Progenitor cell of endocrine pancreas (in vitro differentiated cells): ENCODE data around the gene DPY19L3. TPM values are rescaled to one million over a fixed set of nuclear protein-coding genes. Genes with fewer than 3 reads are reported as not detected.
"Not testable (repeated sequence)": the region's sequence is repeated elsewhere in the genome, so short reads cannot be mapped to it uniquely, and the experiment has no call there.

Source experiments
- DNase-seq: peaks from one replicate; pipeline ENCODE4 v3.0.0; 2021; ENCODE audit warnings: low spot score; ENCODE audit not compliant: unreplicated experiment
- H3K27ac Mint-ChIP-seq: 2 replicates; pipeline ENCODE4 v1.8.0; 2021; ENCODE audit warnings: mild to moderate bottlenecking, moderate library complexity, mixed read lengths
- H3K27me3 Mint-ChIP-seq: 2 replicates; pipeline ENCODE4 v1.8.0; 2021; ENCODE audit warnings: mixed read lengths
- H3K36me3 Mint-ChIP-seq: 2 replicates; pipeline ENCODE4 v1.8.0; 2022; ENCODE audit warnings: mixed read lengths; ENCODE audit not compliant: insufficient read depth
- H3K4me1 Mint-ChIP-seq: 2 replicates; pipeline ENCODE4 v1.8.0; 2021; ENCODE audit warnings: low read depth, mixed read lengths
- H3K4me3 Mint-ChIP-seq: 2 replicates; pipeline ENCODE4 v1.8.0; 2021; ENCODE audit warnings: low read depth, mild to moderate bottlenecking, moderate library complexity, mixed read lengths
- H3K9me3 Mint-ChIP-seq: 2 replicates; pipeline ENCODE4 v1.8.0; 2021; ENCODE audit warnings: low read depth, mixed read lengths
- CTCF ChIP-seq: fragments of 200-600 bp; sonication (generic); IDR thresholded peaks from one replicate; pipeline ENCODE4 v1.5.0; 2021; ENCODE audit warnings: antibody characterized with exemption, mild to moderate bottlenecking; ENCODE audit not compliant: unreplicated experiment
- total RNA-seq: library from RNA; stranded (reverse); gene quantifications from 2 replicates; pipeline ENCODE4 v1.2.1, GENCODE V29; 2021

DPY19L3 gene
- total RNA-seq, 1 donor from 2014 or later = 205 TPM

GRCh38 chr19:32367063-32367462 lies 38.5 kb upstream of the DPY19L3 start:
- no peak for DNase-seq
- TF ChIP-seq CTCF = no peak
- H3K4me3 Mint-ChIP-seq = no peak overlapping the region
- no peaks in the 10 kb centered on the region for H3K27me3 Mint-ChIP-seq
- peak overlapping the region; percentile 46 for H3K27ac Mint-ChIP-seq
- H3K36me3 Mint-ChIP-seq = peaks cover 45% of the 10 kb centered on the region
- H3K9me3 Mint-ChIP-seq = no peaks in the 10 kb centered on the region
- H3K4me1 Mint-ChIP-seq = peaks cover 17% of the 10 kb centered on the region

- Mint-ChIP-seq H3K27me3 (no peaks in the 10 kb centered on the region), H3K9me3 (no peaks in the 10 kb centered on the region), H3K4me1 (peaks cover 14% of the 10 kb centered on the region), H3K36me3 (peaks cover 48% of the 10 kb centered on the region), H3K27ac (no peak overlapping the region), H3K4me3 (no peak overlapping the region)
- no peak for DNase-seq
- TF ChIP-seq CTCF = no peak
Measured at GRCh38 chr19:32367948-32368536, 37.5 kb upstream of the DPY19L3 start.

GRCh38 chr19:32368787-32369186 lies 36.8 kb upstream of the DPY19L3 start:
- Mint-ChIP-seq H3K4me3 (no peak overlapping the region), H3K27me3 (no peaks in the 10 kb centered on the region), H3K27ac (no peak overlapping the region), H3K4me1 (peaks cover 17% of the 10 kb centered on the region), H3K36me3 (peaks cover 48% of the 10 kb centered on the region), H3K9me3 (no peaks in the 10 kb centered on the region)
- no peak for TF ChIP-seq CTCF
- no peak for DNase-seq

- Mint-ChIP-seq H3K4me3 (no peak overlapping the region), H3K27me3 (no peaks in the 10 kb centered on the region), H3K36me3 (peaks cover 34% of the 10 kb centered on the region), H3K9me3 (peaks cover 3% of the 10 kb centered on the region), H3K27ac (peak overlapping the region; percentile 91), H3K4me1 (peaks cover 27% of the 10 kb centered on the region)
- no peak for DNase-seq
- TF ChIP-seq CTCF = no peak
Measured at GRCh38 chr19:32372726-32373517, 32.6 kb upstream of the DPY19L3 start.

GRCh38 chr19:32373585-32374295 lies 31.8 kb upstream of the DPY19L3 start:
- Mint-ChIP-seq H3K9me3 (peaks cover 3% of the 10 kb centered on the region), H3K36me3 (peaks cover 34% of the 10 kb centered on the region), H3K27ac (peak overlapping the region; percentile 91), H3K4me3 (peak overlapping the region; percentile 27), H3K27me3 (no peaks in the 10 kb centered on the region), H3K4me1 (peaks cover 27% of the 10 kb centered on the region)
- no peak for DNase-seq
- no peak for TF ChIP-seq CTCF

GRCh38 chr19:32374362-32374761 lies 31.2 kb upstream of the DPY19L3 start:
- Mint-ChIP-seq H3K36me3 (peaks cover 32% of the 10 kb centered on the region), H3K4me3 (peak overlapping the region; percentile 16), H3K4me1 (peaks cover 25% of the 10 kb centered on the region), H3K27ac (peak overlapping the region; percentile 91)
- not testable (repeated sequence) for H3K27me3 Mint-ChIP-seq, H3K9me3 Mint-ChIP-seq, DNase-seq
